ENCODE results near the gene SMARCAL1.
"Not testable (repeated sequence)": the region's sequence is repeated elsewhere in the genome, so short reads cannot be mapped to it uniquely, and the experiment has no call there.

Gene SMARCAL1

GRCh38 chr2:216375286-216375685 lies 37.0 kb upstream of the SMARCAL1 start:
- in situ Hi-C loops (cut with HindIII; ENCODE audit: low pct_ligation_motif_present, low sequenced_read_pairs) = no loop called here
- no peak for TF ChIP-seq CTCF (IDR thresholded peaks at IDR 0.05; ENCODE audit: low read depth, low read length, missing control alignments)
- no peak for DNase-seq
- Histone ChIP-seq H3K36me3 (replicated peaks) (no peaks in the 10 kb centered on the region), H3K27me3 (replicated peaks) (no peaks in the 10 kb centered on the region), H3K4me3 (ENCODE audit: low read depth, low read length) (no peak overlapping the region), H3K27ac (no peak overlapping the region)

DNA sequence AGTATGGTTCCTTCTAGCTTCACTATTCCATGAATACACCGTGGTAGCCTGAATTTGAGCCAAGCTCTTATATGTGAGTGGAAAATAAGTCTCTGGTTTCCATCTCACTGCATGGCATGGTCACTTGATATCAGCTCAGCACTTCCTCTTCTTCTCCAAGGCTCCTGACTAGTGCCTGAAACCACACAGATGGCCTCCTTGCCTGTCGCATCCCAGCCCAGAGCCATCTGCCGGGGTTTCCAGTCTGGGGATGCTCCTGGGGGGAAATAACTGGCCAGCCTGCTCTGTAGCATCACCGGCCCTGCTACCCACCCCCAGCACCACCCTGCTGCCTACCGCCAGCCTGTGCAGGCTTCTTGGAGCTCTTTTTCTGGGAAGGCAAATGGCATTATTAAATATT lies 32.3 kb upstream of the SMARCAL1 start:
- no peak overlapping the region for H3K27ac ChIP-seq
- no peak overlapping the region for H3K4me3 ChIP-seq (ENCODE audit: low read depth, low read length)
- H3K27me3 ChIP-seq (replicated peaks) = no peaks in the 10 kb centered on the region
- H3K36me3 ChIP-seq (replicated peaks) = no peaks in the 10 kb centered on the region
- in situ Hi-C loops (cut with HindIII; ENCODE audit: low pct_ligation_motif_present, low sequenced_read_pairs) = no loop called here
- no peak for TF ChIP-seq CTCF (IDR thresholded peaks at IDR 0.05; ENCODE audit: low read depth, low read length, missing control alignments)
- no peak for DNase-seq

GRCh38 chr2:216384409-216384808 lies 27.9 kb upstream of the SMARCAL1 start:
- H3K4me3 ChIP-seq (ENCODE audit: low read depth, low read length); H3K27me3 ChIP-seq (replicated peaks); H3K36me3 ChIP-seq (replicated peaks); in situ Hi-C loops (cut with HindIII; ENCODE audit: low pct_ligation_motif_present, low sequenced_read_pairs); DNase-seq; H3K27ac ChIP-seq: not testable (repeated sequence)

DNA sequence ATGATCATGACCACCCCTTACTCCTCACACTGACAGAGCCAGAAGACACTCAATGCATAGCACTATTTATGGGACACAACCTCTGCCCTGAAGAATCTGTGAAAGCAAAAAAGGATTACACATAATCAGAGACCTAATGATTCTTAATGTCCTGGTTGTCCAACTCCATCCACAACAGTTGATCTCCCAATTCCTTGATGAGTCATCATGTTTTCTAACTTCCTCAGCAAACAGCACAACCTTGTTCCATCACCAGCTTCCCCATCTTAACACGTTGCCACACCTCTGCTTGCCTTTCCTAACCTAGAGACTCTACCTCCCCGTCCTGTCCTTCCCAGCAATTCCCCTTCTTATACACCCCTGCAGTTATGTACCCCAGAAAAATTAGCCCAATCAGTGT lies 26.8 kb upstream of the SMARCAL1 start:
- H3K4me3 ChIP-seq (ENCODE audit: low read depth, low read length) = no peak overlapping the region
- in situ Hi-C loops (cut with HindIII; ENCODE audit: low pct_ligation_motif_present, low sequenced_read_pairs) = no loop called here
- TF ChIP-seq CTCF (IDR thresholded peaks at IDR 0.05; ENCODE audit: low read depth, low read length, missing control alignments) = no peak
- no peak overlapping the region for H3K27ac ChIP-seq
- no peak for DNase-seq
- H3K36me3 ChIP-seq (replicated peaks) = no peaks in the 10 kb centered on the region
- H3K27me3 ChIP-seq (replicated peaks) = no peaks in the 10 kb centered on the region

GRCh38 chr2:216387262-216387661 lies 25.0 kb upstream of the SMARCAL1 start:
- Histone ChIP-seq H3K27ac (no peak overlapping the region), H3K27me3 (replicated peaks) (no peaks in the 10 kb centered on the region), H3K4me3 (ENCODE audit: low read depth, low read length) (no peak overlapping the region), H3K36me3 (replicated peaks) (no peaks in the 10 kb centered on the region)
- DNase-seq = no peak
- TF ChIP-seq CTCF (IDR thresholded peaks at IDR 0.05; ENCODE audit: low read depth, low read length, missing control alignments) = no peak
- in situ Hi-C loops (cut with HindIII; ENCODE audit: low pct_ligation_motif_present, low sequenced_read_pairs) = no loop called here

DNA sequence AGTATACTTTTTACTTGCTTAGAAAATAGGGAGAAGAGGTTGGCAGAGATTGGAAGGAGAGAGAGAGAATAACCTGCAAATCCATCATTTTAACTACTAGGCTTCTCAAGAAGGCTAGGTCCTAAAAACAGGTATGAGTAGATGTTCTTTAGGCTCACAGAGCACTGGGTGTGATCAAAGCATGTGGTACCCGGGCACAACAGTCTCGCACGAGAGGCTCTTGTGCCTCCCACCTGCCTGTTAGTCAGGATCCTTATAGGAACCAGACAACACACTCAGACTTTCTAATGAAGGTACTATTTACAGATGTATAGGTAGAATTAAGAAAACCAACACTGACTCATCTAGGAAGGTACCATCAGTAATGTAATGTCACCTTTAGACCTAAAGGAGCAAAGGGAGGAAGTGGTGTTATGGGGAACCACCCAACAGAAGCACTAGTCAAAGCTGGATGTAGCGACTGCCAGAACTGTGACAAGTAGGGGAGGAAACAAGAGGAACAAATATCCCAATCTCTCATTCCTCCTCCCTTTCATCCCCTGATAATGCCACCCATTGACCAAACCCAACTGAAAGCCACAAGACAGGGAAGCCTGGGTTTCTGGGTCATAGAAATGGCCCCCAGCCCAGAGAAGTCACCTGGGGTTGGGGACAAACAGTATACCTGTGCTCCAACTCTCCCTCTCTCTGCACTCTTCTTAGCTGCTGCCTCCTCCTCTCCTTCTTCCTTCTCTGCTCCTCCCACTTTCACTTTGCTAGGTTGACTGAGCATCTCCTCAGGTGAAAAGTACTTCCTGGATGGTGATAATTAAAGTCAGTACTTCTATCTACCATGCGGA lies 24.0 kb upstream of the SMARCAL1 start:
- H3K27ac ChIP-seq = no peak overlapping the region
- in situ Hi-C loops (cut with HindIII; ENCODE audit: low pct_ligation_motif_present, low sequenced_read_pairs) = no loop called here
- TF ChIP-seq CTCF (IDR thresholded peaks at IDR 0.05; ENCODE audit: low read depth, low read length, missing control alignments) = no peak
- H3K27me3 ChIP-seq (replicated peaks) = no peaks in the 10 kb centered on the region
- H3K36me3 ChIP-seq (replicated peaks) = no peaks in the 10 kb centered on the region
- no peak overlapping the region for H3K4me3 ChIP-seq (ENCODE audit: low read depth, low read length)
- DNase-seq = no peak

All from brain microvascular endothelial cell (primary cell).